PC-3 (cell line): ENCODE data around the gene NEDD4L. TPM values are rescaled to one million over a fixed set of nuclear protein-coding genes. Genes with fewer than 3 reads are reported as not detected.

ENCODE experiments used
- ATAC-seq: fragments of 200-7000 bp; cut with Tn5 transposase; 2 replicates; pipeline ENCODE4 v1.9.1; 2020; ENCODE audit warnings: mild to moderate bottlenecking, moderate library complexity
- BruUV-seq: library from RNA; stranded (reverse); fragments of 400-500 nt; replicated peaks from 2 replicates; lab custom pipeline; 2021; lab: Mats Ljungman, UMichigan
- CTCF ChIA-PET: fragments of 300-600 bp; sonication (Branson Sonifier 250); formaldehyde crosslinking; loops from one replicate; lab custom pipeline; 2022; ENCODE audit warnings: antibody characterized with exemption; lab: Charles Lee
- POLR2A ChIA-PET: fragments of 300-600 bp; sonication (Branson Sonifier 250); formaldehyde crosslinking; loops from one replicate; lab custom pipeline; 2022; ENCODE audit warnings: antibody characterized with exemption; ENCODE audit not compliant: unreplicated experiment; lab: Charles Lee
- DNase-seq: peaks from one replicate; pipeline ENCODE4 v3.0.0-alpha.2; 2015
- H2AFZ ChIP-seq: fragments of 300-600 bp; sonication (generic); 2 replicates; pipeline ENCODE4 v1.6.0; 2016; ENCODE audit warnings: antibody characterized with exemption, low read length
- H3F3A ChIP-seq: fragments of 300-600 bp; sonication (generic); one replicate; pipeline ENCODE4 v1.6.0; 2017; ENCODE audit warnings: antibody characterized with exemption, low read length, control low read depth, mild to moderate bottlenecking; ENCODE audit not compliant: unreplicated experiment
- H3K27ac ChIP-seq: fragments of 300-600 bp; sonication (generic); 2 replicates; pipeline ENCODE4 v1.5.1; 2016; ENCODE audit warnings: mild to moderate bottlenecking, low read length
- H3K27me3 ChIP-seq: fragments of 300-600 bp; sonication (generic); 2 replicates; pipeline ENCODE4 v1.6.1; 2016; ENCODE audit warnings: low read length, mixed read lengths
- H3K36me3 ChIP-seq: fragments of 300-600 bp; sonication (generic); 2 replicates; pipeline ENCODE4 v1.6.1; 2016; ENCODE audit warnings: low read depth, mixed run types, low read length, mixed read lengths
- H3K4me1 ChIP-seq: fragments of 300-600 bp; sonication (generic); 2 replicates; pipeline ENCODE4 v1.5.1; 2016; ENCODE audit warnings: low read length; ENCODE audit not compliant: insufficient read depth
- H3K4me2 ChIP-seq: fragments of 300-600 bp; sonication (generic); 2 replicates; pipeline ENCODE4 v1.6.0; 2016; ENCODE audit warnings: low read length
- H3K4me3 ChIP-seq: fragments of 300-600 bp; sonication (generic); 2 replicates; pipeline ENCODE4 v1.5.1; 2016; ENCODE audit warnings: mild to moderate bottlenecking, low read length, mixed read lengths
- H3K79me2 ChIP-seq: fragments of 300-600 bp; sonication (generic); 2 replicates; pipeline ENCODE4 v1.6.1; 2017; ENCODE audit warnings: low read length, mixed read lengths
- H3K9ac ChIP-seq: fragments of 300-600 bp; sonication (generic); 2 replicates; pipeline ENCODE4 v1.6.0; 2016; ENCODE audit warnings: mild to moderate bottlenecking, low read length
- H3K9me2 ChIP-seq: fragments of 300-600 bp; sonication (generic); replicated peaks from 2 replicates; pipeline ENCODE4 v1.6.1; 2016; ENCODE audit warnings: mixed run types, low read length, mixed read lengths
- H3K9me3 ChIP-seq: fragments of 300-600 bp; sonication (generic); 2 replicates; pipeline ENCODE4 v1.6.1; 2016; ENCODE audit warnings: low read length, mixed read lengths
- H4K20me1 ChIP-seq: fragments of 300-600 bp; sonication (generic); 2 replicates; pipeline ENCODE4 v1.6.1; 2016; ENCODE audit warnings: low read length, mixed read lengths
- EZH2 ChIP-seq: fragments of 300-600 bp; sonication (generic); IDR thresholded peaks from one replicate; pipeline ENCODE4 v1.6.1; 2017; ENCODE audit warnings: antibody characterized with exemption, mild to moderate bottlenecking, low read length; ENCODE audit not compliant: unreplicated experiment
- EZH2phosphoT487 ChIP-seq: fragments of 300-600 bp; sonication (generic); IDR thresholded peaks from 2 replicates; pipeline ENCODE4 v1.6.1; 2018; ENCODE audit warnings: mild to moderate bottlenecking, antibody characterized with exemption, low read length, borderline replicate concordance
- intact Hi-C: fragments of 100-400 bp; cut with micrococcal nuclease; formaldehyde crosslinking; loops from 2 replicates; pipeline ENCODE4 v1.9.0; 2023
- total RNA-seq: library from RNA; depleted of rRNA; stranded (reverse); fragments of >200 nt; gene quantifications from 2 replicates; pipeline ENCODE4 v1.2.3, GENCODE V29; 2014
- TF ChIP-seq, protein P1 (sequence below): fragments of 300-600 bp; sonication (generic); conservative IDR thresholded peaks from 2 replicates; pipeline ENCODE4 v1.5.1; 2017; ENCODE audit warnings: antibody characterized with exemption, low read depth, mild to moderate bottlenecking, low read length

The NEDD4L gene
- total RNA-seq, 1 experiment from 2014 or later: 105 TPM

DNA sequence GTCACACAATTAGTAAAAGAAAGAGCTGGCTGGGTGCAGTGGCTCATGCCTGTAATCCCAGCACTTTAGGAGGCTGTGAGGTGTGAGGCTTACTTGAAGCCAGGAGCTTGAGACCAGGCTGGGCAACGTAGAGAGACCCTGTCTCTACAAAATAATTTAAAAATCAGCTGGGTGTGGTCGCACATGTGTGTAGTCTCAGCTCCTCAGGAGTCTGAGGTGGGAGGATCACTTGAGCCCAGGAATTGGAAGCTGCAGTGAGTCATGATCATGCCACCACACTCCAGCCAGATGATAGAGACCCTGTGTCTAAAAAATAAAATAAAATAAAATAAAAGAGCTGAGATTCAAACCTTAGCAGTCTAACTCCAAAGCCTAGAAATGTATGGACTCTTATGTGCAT lies 39.0 kb upstream of the NEDD4L start:
- Histone ChIP-seq H4K20me1 (no peaks in the 10 kb centered on the region), H3K4me3 (peak overlapping the region; percentile 17; the same call in 1 of the 2 replicates), H3K4me1 (peaks cover 36% of the 10 kb centered on the region), H3K9ac (peak overlapping the region; percentile 80), H3K4me2 (peak overlapping the region; percentile 60), H3K9me3 (no peaks in the 10 kb centered on the region), H3K9me2 (no peaks in the 10 kb centered on the region), H3F3A (peaks cover 4% of the 10 kb centered on the region), H2AFZ (0 out of 2 replicates have a peak overlapping the region, but pooled peaks have one; percentile 35), H3K27ac (peak overlapping the region; percentile 98), H3K27me3 (no peaks in the 10 kb centered on the region), H3K36me3 (no peaks in the 10 kb centered on the region), H3K79me2 (no peaks in the 10 kb centered on the region)
- POLR2A ChIA-PET: interaction anchor here (0.5 to 0.6 kb wide), 2 partner anchors 12 to 284 kb away, joined by 3 read pairs; no protein-coding TSS in a partner anchor
- intact Hi-C loops: no loop called here
- no TSS peak for BruUV-seq
- CTCF ChIA-PET: interaction anchor here (1.0 kb wide), 1 partner anchor 63 kb away, joined by 3 read pairs; no protein-coding TSS in a partner anchor
- TF ChIP-seq EZH2: no peak
- TF ChIP-seq, protein P1, sequence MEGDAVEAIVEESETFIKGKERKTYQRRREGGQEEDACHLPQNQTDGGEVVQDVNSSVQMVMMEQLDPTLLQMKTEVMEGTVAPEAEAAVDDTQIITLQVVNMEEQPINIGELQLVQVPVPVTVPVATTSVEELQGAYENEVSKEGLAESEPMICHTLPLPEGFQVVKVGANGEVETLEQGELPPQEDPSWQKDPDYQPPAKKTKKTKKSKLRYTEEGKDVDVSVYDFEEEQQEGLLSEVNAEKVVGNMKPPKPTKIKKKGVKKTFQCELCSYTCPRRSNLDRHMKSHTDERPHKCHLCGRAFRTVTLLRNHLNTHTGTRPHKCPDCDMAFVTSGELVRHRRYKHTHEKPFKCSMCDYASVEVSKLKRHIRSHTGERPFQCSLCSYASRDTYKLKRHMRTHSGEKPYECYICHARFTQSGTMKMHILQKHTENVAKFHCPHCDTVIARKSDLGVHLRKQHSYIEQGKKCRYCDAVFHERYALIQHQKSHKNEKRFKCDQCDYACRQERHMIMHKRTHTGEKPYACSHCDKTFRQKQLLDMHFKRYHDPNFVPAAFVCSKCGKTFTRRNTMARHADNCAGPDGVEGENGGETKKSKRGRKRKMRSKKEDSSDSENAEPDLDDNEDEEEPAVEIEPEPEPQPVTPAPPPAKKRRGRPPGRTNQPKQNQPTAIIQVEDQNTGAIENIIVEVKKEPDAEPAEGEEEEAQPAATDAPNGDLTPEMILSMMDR: no peak
- TF ChIP-seq EZH2phosphoT487: no peak
- ATAC-seq: peak; percentile 42
- DNase-seq: peak; percentile 48

DNA sequence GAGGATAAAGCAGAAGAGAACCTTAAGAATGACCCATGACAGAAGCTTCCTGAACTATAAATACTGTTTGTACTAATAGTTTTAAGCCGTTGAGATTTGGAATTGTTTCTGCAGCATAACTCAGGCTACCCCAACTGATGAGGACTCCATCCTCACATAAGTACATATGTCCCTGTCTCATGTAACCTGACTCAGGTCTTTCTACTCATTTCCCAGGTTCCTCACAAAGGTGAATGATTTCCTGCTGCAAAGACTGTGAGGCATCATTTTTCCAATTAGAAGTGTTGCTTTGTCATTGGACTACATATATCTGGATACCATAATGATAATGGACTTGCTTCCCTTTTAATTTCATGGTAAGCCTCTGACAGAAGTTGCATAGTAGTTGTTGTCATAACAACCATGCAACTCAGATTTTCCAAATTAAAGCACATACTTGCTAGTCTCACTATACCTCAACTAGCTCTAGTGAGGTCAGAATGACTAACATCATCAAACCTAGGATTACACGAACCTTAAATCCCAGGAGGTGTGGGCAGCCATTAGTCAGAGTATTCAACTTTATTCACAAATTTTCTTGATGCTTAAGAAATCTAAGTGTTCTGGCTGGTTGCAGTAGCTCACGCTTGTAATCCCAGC lies 38.0 kb upstream of the NEDD4L start:
- Histone ChIP-seq H3K79me2 (no peaks in the 10 kb centered on the region), H3K36me3 (no peaks in the 10 kb centered on the region), H3K9ac (peak overlapping the region; percentile 80; the same call in 1 of the 2 replicates), H3K27me3 (no peaks in the 10 kb centered on the region), H2AFZ (no peak overlapping the region), H3F3A (peaks cover 4% of the 10 kb centered on the region), H3K4me3 (no peak overlapping the region), H3K4me1 (peaks cover 36% of the 10 kb centered on the region), H3K9me3 (no peaks in the 10 kb centered on the region), H3K9me2 (no peaks in the 10 kb centered on the region), H4K20me1 (no peaks in the 10 kb centered on the region), H3K27ac (peak overlapping the region; percentile 98), H3K4me2 (no peak overlapping the region)
- peak; percentile 74 for DNase-seq
- CTCF ChIA-PET: no interaction called here
- intact Hi-C loops: no loop called here
- BruUV-seq: no TSS peak
- no peak for ATAC-seq
- TF ChIP-seq EZH2: no peak
- TF ChIP-seq EZH2phosphoT487: no peak
- TF ChIP-seq, protein P1: no peak
- POLR2A ChIA-PET: no interaction called here

DNA sequence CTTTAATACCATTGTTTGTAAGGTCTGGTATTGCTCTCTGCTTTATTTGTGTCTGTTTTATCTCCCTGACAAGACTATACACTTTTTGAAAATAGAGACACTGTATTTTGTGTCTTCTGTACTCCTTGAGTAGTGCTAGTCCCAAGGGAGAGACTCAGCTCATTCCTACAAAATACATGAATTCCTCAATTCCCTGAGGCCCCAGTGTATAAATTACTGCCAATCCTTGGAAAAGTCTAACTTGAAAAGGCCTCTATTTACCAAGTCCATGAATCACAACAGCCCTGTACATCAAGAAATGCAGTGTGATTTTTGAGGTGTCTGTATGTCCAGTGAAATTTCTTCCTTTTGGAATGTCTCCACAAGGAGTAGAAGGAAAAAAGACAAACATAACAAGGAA lies 34.9 kb upstream of the NEDD4L start:
- no peak for ATAC-seq
- Histone ChIP-seq H3K4me3 (no peak overlapping the region), H3K9ac (no peak overlapping the region), H3K4me1 (peaks cover 49% of the 10 kb centered on the region), H3K27me3 (no peaks in the 10 kb centered on the region), H3K9me3 (no peaks in the 10 kb centered on the region), H3K79me2 (no peaks in the 10 kb centered on the region), H3K27ac (no peak overlapping the region), H3F3A (peaks cover 9% of the 10 kb centered on the region), H3K4me2 (no peak overlapping the region), H2AFZ (no peak overlapping the region), H4K20me1 (no peaks in the 10 kb centered on the region), H3K9me2 (no peaks in the 10 kb centered on the region), H3K36me3 (no peaks in the 10 kb centered on the region)
- ChIA-PET POLR2A (no interaction called here), CTCF (no interaction called here)
- no TSS peak for BruUV-seq
- TF ChIP-seq EZH2: no peak
- TF ChIP-seq EZH2phosphoT487: no peak
- TF ChIP-seq, protein P1: no peak
- DNase-seq: no peak
- intact Hi-C loops: no loop called here
